ENCODE measurements around the gene CD79A. TPM values are rescaled to one million over a fixed set of nuclear protein-coding genes. Genes with fewer than 3 reads are reported as not detected.

Gene CD79A
- total RNA-seq, 1 experiment from 2014 or later = 0.69 TPM

- CTCF ChIA-PET = no interaction called here
- Histone ChIP-seq H3K79me2 (ENCODE audit: insufficient read depth, low read length) (no peaks in the 10 kb centered on the region), H3K36me3 (ENCODE audit: control insufficient read depth in 1 of 2, insufficient read depth in 2 of 2, low read length in 2 of 2) (peaks cover 29 to 36% of the 10 kb centered on the region in 2 experiments; a peak in 3 of 4 replicates), H3K9me2 (ENCODE audit: insufficient read depth) (no peaks in the 10 kb centered on the region), H4K20me1 (ENCODE audit: insufficient read depth) (no peaks in the 10 kb centered on the region), H3K27me3 (ENCODE audit: insufficient read depth, low read length) (no peaks in the 10 kb centered on the region), H3K4me1 (ENCODE audit: control insufficient read depth in 1 of 2, insufficient read depth in 2 of 2, low read length in 2 of 2) (peaks cover 0 to 6% of the 10 kb centered on the region in 2 experiments; a peak in 1 of 4 replicates), H3K4me3 (replicated peaks in 1 of 2; ENCODE audit: low read depth in 1 of 2, low read length in 2 of 2) (no peak overlapping the region), H3K9me3 (ENCODE audit: control insufficient read depth in 1 of 2, insufficient read depth in 1 of 2, low read depth in 1 of 2, low read length in 2 of 2) (no peaks in the 10 kb centered on the region), H2AFZ (ENCODE audit: low read depth, low read length, poor library complexity, severe bottlenecking) (no peak overlapping the region), H3K9ac (ENCODE audit: low read length) (no peak overlapping the region), H3K4me2 (ENCODE audit: low read length) (no peak overlapping the region), H3K27ac (ENCODE audit: low read depth, low read length) (no peak overlapping the region)
- BruUV-seq (replicated peaks) = no TSS peak
- POLR2A ChIA-PET = no interaction called here
- ATAC-seq = no peak
- TF ChIP-seq SIN3A (IDR thresholded peaks at IDR 0.05; ENCODE audit: low read depth) (no peak), YY1 (IDR thresholded peaks at IDR 0.05; ENCODE audit: extremely low read depth, insufficient replicate concordance, low read depth, low read length) (no peak), EGR1 (IDR thresholded peaks at IDR 0.05; ENCODE audit: low read depth) (no peak), ZBTB33 (IDR thresholded peaks at IDR 0.05; ENCODE audit: extremely low read depth, insufficient replicate concordance, low read length) (no peak), CEBPB (IDR thresholded peaks at IDR 0.05; ENCODE audit: low read depth) (no peak), FOSL1 (IDR thresholded peaks at IDR 0.05; ENCODE audit: low read depth) (no peak)
- intact Hi-C loops (cut with micrococcal nuclease) = no loop called here
- RAD21 ChIA-PET (ENCODE audit: low non-redundant PET in 1 of 2, low total read pairs in 2 of 2, uncharacterized antibody in 2 of 2, unreplicated experiment in 2 of 2) = no interaction called here
- no peak for DNase-seq (ENCODE audit: low read depth, low spot score)
These were observed 28.4 kb downstream of the CD79A start for GRCh38 chr19:41905273-41906002.

GRCh38 chr19:41906271-41906670, 29.2 kb downstream of the CD79A start:
- Histone ChIP-seq H3K9me3 (ENCODE audit: control insufficient read depth in 1 of 2, insufficient read depth in 1 of 2, low read depth in 1 of 2, low read length in 2 of 2) (no peaks in the 10 kb centered on the region), H3K9ac (ENCODE audit: low read length) (no peak overlapping the region), H4K20me1 (ENCODE audit: insufficient read depth) (no peaks in the 10 kb centered on the region), H3K4me3 (replicated peaks in 1 of 2; ENCODE audit: low read depth in 1 of 2, low read length in 2 of 2) (no peak overlapping the region), H3K27me3 (ENCODE audit: insufficient read depth, low read length) (no peaks in the 10 kb centered on the region), H3K9me2 (ENCODE audit: insufficient read depth) (no peaks in the 10 kb centered on the region), H3K27ac (ENCODE audit: low read depth, low read length) (no peak overlapping the region), H3K79me2 (ENCODE audit: insufficient read depth, low read length) (no peaks in the 10 kb centered on the region), H3K4me1 (ENCODE audit: control insufficient read depth in 1 of 2, insufficient read depth in 2 of 2, low read length in 2 of 2) (peaks cover 0 to 6% of the 10 kb centered on the region in 2 experiments; a peak in 1 of 4 replicates), H3K4me2 (ENCODE audit: low read length) (no peak overlapping the region), H2AFZ (ENCODE audit: low read depth, low read length, poor library complexity, severe bottlenecking) (no peak overlapping the region), H3K36me3 (ENCODE audit: control insufficient read depth in 1 of 2, insufficient read depth in 2 of 2, low read length in 2 of 2) (peaks cover 26 to 34% of the 10 kb centered on the region in 2 experiments; a peak in 3 of 4 replicates)
- POLR2A ChIA-PET = no interaction called here
- TF ChIP-seq RAD21 (IDR thresholded peaks at IDR 0.05; ENCODE audit: low read depth) (no peak), EZH2phosphoT487 (IDR thresholded peaks at IDR 0.05; ENCODE audit: borderline replicate concordance) (no peak), SRF (IDR thresholded peaks at IDR 0.05; ENCODE audit: low read depth) (no peak), FOSL1 (IDR thresholded peaks at IDR 0.05; ENCODE audit: low read depth) (no peak), REST (IDR thresholded peaks at IDR 0.05; ENCODE audit: low read depth) (no peak), ZBTB33 (IDR thresholded peaks at IDR 0.05; ENCODE audit: extremely low read depth, insufficient replicate concordance, low read length) (no peak)
- no TSS peak for BruUV-seq (replicated peaks)
- intact Hi-C loops (cut with micrococcal nuclease) = no loop called here
- CTCF ChIA-PET = no interaction called here
- no peak for ATAC-seq
- no peak for DNase-seq (ENCODE audit: low read depth, low spot score)
- RAD21 ChIA-PET (ENCODE audit: low non-redundant PET in 1 of 2, low total read pairs in 2 of 2, uncharacterized antibody in 2 of 2, unreplicated experiment in 2 of 2) = no interaction called here

Measured in HCT116 (cell line).